ENCODE data around the gene SIGMAR1.

- TF ChIP-seq, protein P1, sequence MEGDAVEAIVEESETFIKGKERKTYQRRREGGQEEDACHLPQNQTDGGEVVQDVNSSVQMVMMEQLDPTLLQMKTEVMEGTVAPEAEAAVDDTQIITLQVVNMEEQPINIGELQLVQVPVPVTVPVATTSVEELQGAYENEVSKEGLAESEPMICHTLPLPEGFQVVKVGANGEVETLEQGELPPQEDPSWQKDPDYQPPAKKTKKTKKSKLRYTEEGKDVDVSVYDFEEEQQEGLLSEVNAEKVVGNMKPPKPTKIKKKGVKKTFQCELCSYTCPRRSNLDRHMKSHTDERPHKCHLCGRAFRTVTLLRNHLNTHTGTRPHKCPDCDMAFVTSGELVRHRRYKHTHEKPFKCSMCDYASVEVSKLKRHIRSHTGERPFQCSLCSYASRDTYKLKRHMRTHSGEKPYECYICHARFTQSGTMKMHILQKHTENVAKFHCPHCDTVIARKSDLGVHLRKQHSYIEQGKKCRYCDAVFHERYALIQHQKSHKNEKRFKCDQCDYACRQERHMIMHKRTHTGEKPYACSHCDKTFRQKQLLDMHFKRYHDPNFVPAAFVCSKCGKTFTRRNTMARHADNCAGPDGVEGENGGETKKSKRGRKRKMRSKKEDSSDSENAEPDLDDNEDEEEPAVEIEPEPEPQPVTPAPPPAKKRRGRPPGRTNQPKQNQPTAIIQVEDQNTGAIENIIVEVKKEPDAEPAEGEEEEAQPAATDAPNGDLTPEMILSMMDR (IDR thresholded peaks at IDR 0.05): no peak
- no peak for TF ChIP-seq POLR2AphosphoS5 (IDR thresholded peaks at IDR 0.05)
Observed at GRCh38 chr9:34674440-34674839, 36.9 kb upstream of the SIGMAR1 start.
